Measurements from ENCODE around the gene NTF4.

Gene NTF4, protein sequence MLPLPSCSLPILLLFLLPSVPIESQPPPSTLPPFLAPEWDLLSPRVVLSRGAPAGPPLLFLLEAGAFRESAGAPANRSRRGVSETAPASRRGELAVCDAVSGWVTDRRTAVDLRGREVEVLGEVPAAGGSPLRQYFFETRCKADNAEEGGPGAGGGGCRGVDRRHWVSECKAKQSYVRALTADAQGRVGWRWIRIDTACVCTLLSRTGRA

DNA sequence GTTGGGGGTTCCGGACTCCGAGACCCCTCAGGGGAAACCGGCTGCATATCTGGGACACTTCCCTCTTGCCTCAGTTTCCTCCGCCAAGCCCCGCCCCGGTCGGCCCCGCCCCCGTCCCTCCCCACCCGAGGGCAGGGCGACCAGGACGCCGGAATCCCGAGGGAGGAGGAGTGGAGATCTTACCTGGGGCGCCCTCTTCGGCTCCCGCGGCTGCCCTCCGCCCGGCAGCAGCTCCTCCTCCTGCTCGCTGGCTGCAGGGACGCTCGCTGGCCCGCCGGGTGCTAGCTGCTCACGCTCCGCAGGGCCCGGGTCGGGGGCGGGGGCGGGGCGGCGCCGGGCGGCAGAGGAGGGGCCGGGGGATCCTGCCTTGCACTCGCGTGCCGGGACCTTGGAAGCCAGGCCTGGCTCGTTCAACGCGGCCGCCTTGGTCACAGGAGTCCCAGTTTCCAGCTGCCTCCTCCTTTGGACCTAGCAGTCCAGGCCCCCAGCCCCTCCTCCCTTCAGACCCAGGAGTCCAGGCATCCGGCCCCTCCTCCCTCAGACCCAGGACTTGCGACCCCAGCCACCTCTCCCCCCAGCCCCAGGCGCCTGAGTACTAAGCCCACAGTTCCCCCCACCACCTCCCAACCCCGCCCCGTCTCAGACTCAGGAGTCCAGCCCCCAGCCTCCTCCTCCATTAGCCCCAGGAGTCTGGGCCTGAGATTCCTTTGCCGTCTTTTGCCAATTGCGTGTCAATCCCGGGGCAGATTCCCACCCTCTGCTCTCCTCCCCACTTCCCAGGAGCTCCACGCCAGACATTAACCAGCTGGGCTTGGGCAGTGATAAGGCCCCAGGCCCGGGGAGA is at the start of gene NTF4:
Gene NTF4, minus strand, starts transcription at position 51 of the 844 bp plus-strand sequence. CDS start 2,821 bp downstream, outside the sequence.
- no peak for DNase-seq (ENCODE audit: low read depth in 2 of 2)

DNA sequence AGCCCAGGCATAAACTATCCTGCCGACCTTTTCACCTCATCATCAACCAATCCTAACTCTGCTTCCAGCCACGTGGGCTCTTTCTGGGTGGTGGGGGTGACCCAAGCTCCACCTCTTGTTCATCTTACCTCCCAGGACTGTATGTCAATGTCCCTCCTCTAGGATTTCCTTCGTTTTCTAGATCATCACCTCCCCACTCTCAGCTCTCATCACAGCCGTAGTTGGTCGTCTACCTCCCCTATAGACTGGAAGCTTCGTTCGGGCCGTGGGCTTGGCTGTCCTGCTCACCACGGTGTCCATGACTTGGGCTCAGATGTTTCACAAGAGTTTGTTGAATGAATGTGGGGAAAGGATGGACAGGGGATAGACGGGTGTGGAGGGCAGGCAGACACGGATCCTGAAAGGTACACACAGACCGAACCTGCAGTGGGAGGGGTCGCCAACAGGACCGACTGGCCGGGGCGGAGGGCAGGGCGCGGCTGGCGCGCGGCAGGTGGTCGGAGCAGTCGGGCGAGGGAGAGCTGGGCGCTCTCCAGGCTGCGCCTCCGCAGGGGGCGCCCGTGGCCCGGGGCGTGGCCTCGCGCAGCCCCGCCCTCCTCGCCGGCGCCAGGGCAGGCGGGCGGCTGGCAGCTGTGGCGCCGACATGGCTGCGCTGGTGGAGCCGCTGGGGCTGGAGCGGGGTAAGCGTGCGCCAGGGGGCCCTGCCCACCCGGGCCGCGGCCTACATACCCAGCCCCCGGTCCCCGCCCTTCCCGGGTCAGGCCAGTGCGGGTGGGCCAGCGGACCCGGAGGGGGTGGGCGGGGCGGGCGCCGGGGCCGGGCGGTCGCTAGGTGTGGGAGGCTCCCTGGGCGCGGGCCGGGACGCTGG is 49.4 kb upstream of the NTF4 start, which contains the start of gene LIN7B:
Gene LIN7B, plus strand, starts transcription at position 609 of the 868 bp plus-strand sequence. Its CDS starts 35 bp downstream, at position 644.
- DNase-seq (ENCODE audit: low read depth in 2 of 2), result peak; percentile 39 to 53

DNA sequence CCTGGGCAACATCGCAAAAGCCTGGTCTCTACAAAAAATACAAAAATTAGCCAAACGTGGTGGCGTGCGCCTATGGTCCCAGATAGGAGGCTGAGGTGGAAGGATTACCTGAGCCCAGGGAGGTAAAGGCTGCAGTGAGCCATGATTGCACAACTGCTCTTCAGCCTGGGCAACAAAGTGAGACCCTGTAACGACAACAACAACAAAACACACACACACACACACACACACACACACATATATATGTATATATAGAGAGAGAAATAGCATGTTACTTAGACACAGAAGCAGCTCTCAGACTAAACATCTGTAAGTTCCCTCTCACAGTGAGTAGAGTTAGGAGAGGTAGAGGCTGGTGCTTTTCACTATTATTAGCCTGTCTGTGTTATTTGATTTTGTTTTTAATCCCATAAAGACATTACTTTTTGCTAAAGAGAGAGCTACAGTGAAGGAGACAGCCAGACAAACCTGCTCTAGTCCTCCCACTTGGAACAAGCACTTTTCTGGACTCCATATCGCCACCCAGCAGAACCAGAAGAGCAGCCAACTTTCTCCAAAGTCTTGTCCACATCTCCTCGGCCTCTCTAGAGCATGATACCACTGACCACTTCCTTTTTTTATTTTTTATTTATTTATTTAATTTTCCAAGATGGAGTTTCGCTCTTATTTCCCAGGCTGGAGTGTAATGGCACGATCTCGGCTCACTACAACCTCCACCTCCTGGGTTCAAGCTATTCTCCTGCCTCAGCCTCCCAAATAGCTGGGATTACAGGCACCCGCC is 46.8 kb upstream of the NTF4 start:
- no peak for DNase-seq (ENCODE audit: low read depth in 2 of 2)

DNA sequence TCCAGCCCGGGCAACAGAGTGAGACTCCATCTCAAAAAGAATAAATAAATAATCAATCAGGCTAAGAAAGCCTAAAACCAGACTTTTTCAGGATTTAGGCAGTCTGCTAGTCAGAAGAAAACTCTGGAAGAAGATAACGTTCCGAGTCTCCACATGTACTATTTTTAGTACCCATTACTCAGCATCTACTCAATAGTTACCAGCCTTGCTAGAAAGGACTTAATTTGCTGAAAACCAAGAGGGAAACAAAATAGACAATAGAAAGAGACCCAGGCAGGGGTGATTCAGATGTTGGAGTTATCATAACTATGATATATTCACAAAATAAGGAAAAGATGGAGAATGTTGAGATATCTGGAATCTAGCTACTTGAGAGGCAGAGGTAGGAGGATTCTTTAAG is 45.9 kb upstream of the NTF4 start:
- no peak for DNase-seq (ENCODE audit: low read depth in 2 of 2)

DNA sequence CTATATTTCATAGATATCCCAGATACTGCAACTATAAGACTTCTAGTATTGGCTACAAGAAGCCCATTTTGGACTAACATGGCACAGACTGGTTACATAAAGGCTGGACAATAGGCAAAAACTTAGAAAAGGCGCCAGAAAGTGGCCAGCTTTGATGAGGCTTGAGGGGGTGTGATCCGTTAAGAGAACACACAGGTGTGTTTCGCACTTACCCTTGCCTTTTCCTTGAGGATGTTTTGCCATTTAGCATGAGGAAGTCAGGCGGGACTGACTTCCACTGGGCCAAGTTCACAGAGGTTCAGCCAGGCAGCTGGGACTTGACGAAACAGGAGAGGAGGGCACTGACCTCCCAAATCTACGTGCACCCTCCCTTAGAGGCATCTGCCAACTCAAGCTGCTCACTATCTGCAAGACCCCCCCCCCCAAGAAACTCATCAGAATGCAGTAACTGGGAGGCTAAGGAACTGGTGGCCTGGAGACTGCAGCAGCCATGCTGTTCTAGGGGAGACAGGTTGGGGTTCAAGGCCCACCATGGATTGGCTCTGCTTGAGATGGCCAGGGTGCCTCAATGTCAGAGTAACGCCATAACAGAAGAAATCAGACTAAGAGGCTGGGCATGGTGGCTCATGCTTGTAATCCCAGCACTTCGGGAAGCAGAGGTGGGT is 45.1 kb upstream of the NTF4 start:
- no peak for DNase-seq (ENCODE audit: low read depth in 2 of 2)

DNA sequence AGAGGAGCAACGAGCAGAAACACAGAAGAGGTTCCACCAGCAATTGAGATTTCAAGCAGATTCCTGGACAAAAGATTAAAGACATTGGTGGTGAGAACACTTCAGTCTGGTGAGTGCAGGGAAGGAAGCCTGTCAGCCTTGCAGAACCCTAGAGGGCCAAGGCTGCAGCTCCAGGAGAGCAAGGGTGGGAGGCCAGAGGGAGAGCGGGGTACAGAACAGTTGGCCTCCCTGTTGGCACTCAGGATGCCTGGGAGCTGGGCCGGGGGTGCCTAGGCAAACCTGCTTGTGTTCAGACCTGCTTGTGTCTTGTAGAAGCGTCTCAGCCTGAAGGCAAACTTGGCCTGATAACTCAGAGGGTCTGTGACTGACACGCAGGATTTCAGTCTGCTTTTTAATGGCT is 44.4 kb upstream of the NTF4 start:
- no peak for DNase-seq (ENCODE audit: low read depth in 2 of 2)

DNA sequence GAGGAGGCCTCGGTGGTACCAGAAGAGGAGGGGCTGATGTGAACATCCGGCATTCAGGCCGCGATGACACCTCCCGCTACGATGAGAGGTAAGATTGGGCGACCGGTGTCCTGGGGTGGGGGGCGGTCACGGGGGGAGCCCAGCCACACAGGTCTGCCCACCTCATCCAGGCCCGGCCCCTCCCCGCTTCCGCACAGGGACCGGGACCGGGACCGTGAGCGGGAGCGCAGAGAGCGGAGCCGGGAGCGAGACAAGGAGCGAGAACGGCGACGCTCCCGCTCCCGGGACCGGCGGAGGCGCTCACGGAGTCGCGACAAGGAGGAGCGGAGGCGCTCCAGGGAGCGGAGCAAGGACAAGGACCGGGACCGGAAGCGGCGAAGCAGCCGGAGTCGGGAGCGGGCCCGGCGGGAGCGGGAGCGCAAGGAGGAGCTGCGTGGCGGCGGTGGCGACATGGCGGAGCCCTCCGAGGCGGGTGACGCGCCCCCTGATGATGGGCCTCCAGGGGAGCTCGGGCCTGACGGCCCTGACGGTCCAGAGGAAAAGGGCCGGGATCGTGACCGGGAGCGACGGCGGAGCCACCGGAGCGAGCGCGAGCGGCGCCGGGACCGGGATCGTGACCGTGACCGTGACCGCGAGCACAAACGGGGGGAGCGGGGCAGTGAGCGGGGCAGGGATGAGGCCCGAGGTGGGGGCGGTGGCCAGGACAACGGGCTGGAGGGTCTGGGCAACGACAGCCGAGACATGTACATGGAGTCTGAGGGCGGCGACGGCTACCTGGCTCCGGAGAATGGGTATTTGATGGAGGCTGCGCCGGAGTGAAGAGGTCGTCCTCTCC is 43.2 kb upstream of the NTF4 start:
- DNase-seq (ENCODE audit: low read depth in 2 of 2), result no peak

DNA sequence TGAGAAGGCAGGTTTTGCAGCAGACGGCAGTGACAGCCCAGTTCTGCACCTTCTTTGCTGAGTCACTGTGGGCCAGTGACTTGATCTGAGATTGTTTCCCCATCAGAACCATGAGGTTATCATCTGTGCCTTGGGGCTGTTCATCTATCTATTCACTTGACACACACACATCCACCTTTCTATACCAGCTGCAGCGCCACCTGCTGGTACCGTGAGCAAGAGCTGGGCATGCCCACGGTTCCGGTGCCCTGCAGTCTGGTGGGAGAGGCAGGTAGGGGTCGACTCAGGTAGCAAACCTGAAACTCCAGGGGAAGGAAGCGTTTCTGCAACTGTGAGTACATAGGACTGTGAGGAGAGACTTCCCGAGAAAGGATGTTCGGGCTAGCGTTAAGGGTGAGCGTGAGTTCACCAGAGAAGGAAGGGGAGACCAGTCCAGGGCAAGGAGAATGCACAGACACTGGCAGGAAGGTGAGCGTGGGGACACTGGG is 42.1 kb upstream of the NTF4 start:
- peak; percentile 24 to 47 for DNase-seq (ENCODE audit: low read depth in 2 of 2)

DNA sequence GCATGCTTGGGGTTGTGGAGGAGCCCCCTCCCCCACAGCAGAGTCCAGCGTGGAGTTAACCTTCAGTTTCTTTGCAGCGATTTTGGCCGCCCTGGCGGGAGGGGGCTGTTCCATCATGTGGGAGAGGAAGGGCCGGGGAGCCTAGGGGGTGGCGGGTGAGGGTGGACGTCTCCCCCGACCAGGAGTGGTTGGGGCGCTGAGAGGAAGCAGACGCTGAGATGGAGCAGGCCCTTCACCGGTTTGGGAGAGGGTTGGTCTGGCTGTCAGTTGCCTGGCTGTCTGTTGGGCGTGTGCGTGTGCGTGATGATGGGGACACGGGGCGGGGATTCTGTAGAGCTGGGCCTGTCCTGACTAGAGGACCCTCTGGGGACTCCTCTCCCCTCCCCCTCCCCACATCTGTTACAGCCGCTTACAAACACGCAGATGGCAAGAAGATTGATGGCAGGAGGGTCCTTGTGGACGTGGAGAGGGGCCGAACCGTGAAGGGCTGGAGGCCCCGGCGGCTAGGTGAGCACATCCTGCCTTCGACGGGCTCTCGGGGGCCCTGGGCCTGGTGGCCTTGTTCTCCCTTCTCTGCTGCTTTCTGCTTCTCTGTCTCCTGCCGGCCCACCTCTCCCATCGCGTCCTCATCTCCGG is 39.7 kb upstream of the NTF4 start:
- no peak for DNase-seq (ENCODE audit: low read depth in 2 of 2)

DNA sequence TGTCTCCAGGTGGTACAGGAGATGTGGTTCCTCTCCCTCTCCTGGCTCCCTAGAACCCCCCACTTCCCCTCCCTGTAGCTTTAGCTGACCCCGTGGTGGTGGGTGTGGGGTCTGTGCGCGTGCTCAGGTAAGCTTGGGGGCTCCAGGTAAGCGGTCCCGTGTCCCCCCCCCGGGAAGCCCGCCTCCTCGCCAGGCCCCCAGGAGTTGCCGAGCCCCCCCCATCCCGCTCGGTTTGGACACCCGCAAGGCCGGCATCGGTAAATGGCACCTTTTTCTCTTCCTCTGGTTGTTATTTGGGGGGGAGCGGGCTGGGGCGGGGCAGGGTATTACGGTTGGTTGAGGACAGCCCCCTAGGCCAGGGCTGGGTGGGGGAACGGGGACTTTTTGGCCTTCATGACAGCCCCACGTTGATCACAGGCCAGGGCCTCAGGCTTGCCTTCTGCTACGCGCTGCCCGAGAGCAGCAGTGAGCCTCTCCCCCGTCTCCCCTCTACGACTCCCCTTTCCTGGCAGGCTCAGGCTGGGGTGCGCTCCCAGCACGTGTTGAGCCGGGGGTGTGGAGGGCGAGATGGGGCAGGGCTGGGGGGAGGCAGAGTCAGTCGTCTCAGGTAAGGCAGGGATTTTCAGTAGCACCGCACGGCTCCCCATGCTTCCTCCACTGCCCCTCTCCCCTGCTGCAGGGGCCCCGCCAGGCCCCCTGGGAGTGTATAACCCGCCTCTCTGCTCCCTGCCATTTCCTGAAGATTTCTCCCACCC is 38.9 kb upstream of the NTF4 start:
- no peak for DNase-seq (ENCODE audit: low read depth in 2 of 2)

DNA sequence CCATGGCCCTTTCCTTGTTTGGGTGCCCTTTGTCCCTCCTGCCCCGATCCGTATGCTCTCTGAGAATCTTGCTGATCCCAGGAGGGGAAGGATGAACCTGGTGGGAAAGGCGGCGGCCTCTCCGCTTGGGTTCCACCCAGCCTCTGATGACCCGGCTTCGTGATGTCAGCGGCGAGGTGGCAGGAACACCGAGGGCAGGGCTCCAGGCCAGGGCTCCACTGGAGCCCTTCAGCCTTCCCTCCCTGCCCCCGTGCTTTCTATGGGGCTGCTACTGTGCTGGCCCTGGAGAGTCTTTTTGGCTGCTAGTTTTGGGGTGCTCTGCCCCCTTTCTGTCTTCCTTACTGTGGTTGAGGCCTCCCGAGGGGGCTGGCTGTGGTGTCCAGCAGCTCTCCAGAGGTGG is 37.7 kb upstream of the NTF4 start:
- DNase-seq (ENCODE audit: low read depth in 2 of 2), result no peak

DNA sequence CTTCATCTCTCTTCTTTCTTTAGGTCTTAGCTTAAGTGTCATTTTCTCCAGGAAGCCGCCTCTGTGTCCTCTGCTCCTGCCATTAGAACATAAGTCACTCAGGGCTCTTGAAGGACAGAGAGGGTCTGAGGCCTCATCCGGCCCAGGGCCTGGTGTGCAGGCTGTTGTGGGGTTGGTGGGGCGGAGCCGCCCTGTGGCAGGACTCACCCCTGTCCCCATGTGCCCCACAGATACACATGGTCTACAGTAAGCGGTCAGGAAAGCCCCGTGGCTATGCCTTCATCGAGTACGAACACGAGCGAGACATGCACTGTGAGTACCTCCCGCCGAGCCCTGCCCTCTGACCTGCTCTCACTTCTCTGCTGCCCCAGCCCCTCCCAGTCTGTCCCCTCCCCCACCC is 36.5 kb upstream of the NTF4 start:
- DNase-seq (ENCODE audit: low read depth in 2 of 2), result no peak

DNA sequence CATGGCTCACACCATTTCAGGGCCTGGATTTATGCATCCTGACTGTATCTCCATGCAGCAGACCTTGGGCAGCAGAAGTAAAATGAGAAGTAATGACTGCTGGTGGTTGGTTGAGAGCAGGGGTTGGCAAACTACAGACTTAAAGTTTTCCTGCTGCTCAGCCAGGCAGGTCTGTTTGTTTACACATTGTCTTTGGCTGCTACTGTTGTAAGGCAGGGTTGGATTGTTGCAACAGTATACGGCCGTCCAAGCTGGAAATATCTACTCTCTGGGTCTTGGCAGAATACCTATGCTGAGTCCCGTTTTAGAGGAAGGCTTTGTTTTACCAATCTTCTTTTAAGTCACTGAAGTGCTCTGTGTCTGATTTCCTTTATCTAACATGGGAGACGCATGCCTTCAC is 34.2 kb upstream of the NTF4 start:
- no peak for DNase-seq (ENCODE audit: low read depth in 2 of 2)

DNA sequence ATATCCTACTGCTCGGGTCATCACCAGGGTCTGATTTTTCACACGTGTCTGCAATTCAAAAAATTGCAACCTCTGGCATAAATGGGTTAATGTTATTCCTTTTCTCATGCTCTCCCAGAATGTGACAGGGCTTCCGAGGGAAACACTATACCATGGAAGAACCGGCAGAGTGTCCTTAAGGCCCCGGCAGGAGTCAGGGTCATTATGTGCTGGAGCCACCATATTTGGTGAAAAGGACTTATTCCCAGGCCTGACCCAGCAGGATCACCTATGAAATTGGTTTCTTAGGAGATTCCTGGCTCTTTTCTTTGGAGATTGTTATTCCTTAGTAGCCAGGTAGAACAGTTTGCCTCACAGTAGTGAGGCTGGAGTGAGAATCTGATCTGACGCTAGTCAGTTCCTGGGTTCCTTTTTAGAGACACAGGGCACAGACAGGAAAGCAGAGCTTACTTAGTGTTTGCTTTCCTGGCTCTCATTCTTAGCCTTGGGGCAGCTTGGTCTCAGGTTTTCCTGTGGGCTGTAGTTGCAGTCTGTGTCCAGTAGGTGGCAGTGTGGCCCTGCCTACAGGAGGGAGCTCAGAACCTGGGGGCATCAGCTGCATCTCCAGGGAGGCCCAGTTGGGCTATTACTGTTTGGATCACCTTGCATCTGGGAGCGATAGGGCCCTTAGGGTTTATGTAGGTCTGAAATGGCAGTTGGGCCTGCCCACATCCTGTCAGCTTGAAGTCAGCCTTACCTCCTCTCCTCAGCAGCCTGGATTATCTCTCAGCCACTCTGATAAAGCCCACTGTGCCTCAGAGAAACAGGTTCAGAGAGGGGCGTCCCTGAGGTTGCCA is 33.1 kb upstream of the NTF4 start:
- peak; percentile 50 to 59 for DNase-seq (ENCODE audit: low read depth in 2 of 2)

DNA sequence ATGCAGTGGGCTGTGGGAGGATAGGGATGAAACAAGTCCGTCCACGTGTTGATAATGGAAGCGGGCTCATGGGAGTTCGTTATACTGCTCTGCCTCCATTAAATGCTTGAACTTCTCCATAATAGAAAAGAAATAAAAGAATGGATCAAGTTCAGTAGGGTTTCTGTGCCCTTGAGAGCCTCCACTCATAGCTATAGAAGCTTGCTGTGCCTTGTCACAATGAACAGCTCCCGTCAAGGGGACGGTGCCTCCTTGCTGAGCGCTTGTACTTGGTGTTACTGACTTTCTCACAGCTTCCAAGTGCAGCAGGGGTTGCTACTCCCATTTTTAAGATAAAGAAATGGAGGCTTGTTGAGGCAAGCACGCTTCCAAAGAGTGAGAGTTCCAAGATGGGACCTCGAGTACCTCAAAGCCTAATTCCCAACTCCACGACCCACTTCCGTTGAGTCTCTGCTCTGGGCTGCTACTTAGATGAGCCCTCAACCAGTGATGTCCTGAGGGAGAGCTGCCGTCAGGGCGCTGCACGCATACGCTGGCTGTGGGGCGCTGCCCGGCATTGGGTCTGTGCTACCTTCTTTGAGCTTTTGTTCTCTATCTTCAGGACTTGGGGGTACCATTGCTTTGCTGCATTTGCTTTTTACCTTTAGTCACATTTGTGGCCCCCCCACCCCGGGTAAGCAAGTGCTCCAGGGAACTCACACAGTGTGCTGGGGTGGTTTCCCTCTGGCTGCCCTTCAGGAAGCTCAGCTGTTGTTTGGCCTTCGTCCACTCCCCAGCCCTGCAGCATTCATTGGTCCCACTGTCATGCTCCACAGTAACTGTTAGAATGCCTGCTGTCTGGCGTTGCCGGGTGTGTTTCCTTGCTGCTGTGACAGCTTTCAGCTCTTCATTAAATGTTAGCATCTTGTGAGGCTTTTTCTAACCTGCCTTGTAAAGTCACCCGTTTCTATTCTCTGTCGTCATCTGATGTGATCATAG is 30.2 kb upstream of the NTF4 start:
- DNase-seq (ENCODE audit: low read depth in 2 of 2), result no peak

DNA sequence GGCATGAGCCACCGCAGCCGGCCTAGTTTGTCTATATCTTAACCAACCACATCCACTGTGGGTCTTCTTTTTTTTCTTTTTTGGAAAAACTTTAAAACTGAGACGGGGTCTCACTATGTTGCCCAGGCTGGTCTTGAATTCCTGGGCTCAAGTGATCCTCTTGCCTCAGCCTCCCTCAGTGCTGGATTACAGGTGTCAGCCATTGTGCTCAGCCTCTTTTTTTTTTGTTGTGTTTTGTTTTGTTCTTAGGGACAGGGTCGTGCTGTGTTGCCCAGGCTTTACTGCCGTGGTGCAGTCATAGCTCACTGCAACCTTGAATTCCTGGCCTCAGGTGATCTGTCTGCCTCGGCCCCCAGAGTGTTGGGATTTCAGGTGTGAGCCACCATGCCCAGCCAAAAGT is 28.1 kb upstream of the NTF4 start:
- DNase-seq (ENCODE audit: low read depth in 2 of 2), result no peak
